HL-60 (cell line): ENCODE results near the gene NEGR1.
"Not testable (repeated sequence)": the region's sequence is repeated elsewhere in the genome, so short reads cannot be mapped to it uniquely, and the experiment has no call there.

Experiments used
- DNase-seq, 2 experiments: peaks; one replicate each; pipeline ENCODE4 v3.0.0-alpha.2; 2010 to 2020; ENCODE audit warnings: low read depth in 1 of 2, low spot score in 1 of 2
- H3K27ac ChIP-seq: fragments of 250-450 bp; sonication (Bioruptor Pico); replicated peaks from 2 replicates; pipeline ENCODE4 v1.5.1; 2020; ENCODE audit warnings: mild to moderate bottlenecking, moderate library complexity
- H3K27me3 ChIP-seq: fragments of 250-450 bp; sonication (Bioruptor Pico); 2 replicates; pipeline ENCODE4 v1.5.1; 2021; ENCODE audit warnings: mild to moderate bottlenecking, moderate library complexity; ENCODE audit not compliant: insufficient read depth, poor library complexity, severe bottlenecking
- H3K4me3 ChIP-seq: replicated peaks from 2 replicates; pipeline ENCODE4 v1.5.1; 2011; ENCODE audit warnings: mild to moderate bottlenecking, control low read depth, low read length; ENCODE audit not compliant: insufficient read depth
- CTCF ChIP-seq: IDR thresholded peaks from one replicate; pipeline ENCODE4 v1.5.1; 2011; ENCODE audit warnings: low read length, control low read depth, inconsistent platforms; ENCODE audit not compliant: insufficient read depth
- GABPA ChIP-seq: IDR thresholded peaks from 2 replicates; pipeline ENCODE4 v1.6.1; 2012; ENCODE audit warnings: low read depth
- POLR2AphosphoS5 ChIP-seq: IDR thresholded peaks from 2 replicates; pipeline ENCODE4 v1.6.1; 2012; ENCODE audit warnings: low read depth
- REST ChIP-seq: IDR thresholded peaks from 2 replicates; pipeline ENCODE4 v1.6.1; 2012; ENCODE audit warnings: low read depth; ENCODE audit not compliant: insufficient replicate concordance
- SPI1 ChIP-seq: IDR thresholded peaks from 2 replicates; pipeline ENCODE4 v1.6.1; 2012; ENCODE audit warnings: low read depth, mild to moderate bottlenecking, borderline replicate concordance

NEGR1 gene

GRCh38 chr1:71908303-71908702 is 374.0 kb downstream of the NEGR1 start:
- TF ChIP-seq SPI1 (no peak), CTCF (no peak), REST (no peak), POLR2AphosphoS5 (no peak), GABPA (no peak)
- no peaks in the 10 kb centered on the region for H3K27me3 ChIP-seq
- DNase-seq, result no peak
- no peak overlapping the region for H3K27ac ChIP-seq
- no peak overlapping the region for H3K4me3 ChIP-seq

GRCh38 chr1:71899881-71900280 is 382.5 kb downstream of the NEGR1 start:
- DNase-seq, result no peak
- Histone ChIP-seq H3K4me3 (no peak overlapping the region), H3K27ac (no peak overlapping the region), H3K27me3 (no peaks in the 10 kb centered on the region)
- no peak for TF ChIP-seq CTCF
- TF ChIP-seq REST, result no peak
- no peak for TF ChIP-seq POLR2AphosphoS5
- TF ChIP-seq GABPA, result no peak
- TF ChIP-seq SPI1, result no peak

GRCh38 chr1:71888166-71888565 is 394.2 kb downstream of the NEGR1 start:
- not testable (repeated sequence) for DNase-seq, H3K27ac ChIP-seq, H3K27me3 ChIP-seq, H3K4me3 ChIP-seq

- no peak for DNase-seq
- Histone ChIP-seq H3K4me3 (no peak overlapping the region), H3K27me3 (no peaks in the 10 kb centered on the region), H3K27ac (no peak overlapping the region)
- TF ChIP-seq GABPA (no peak), SPI1 (no peak), REST (no peak), POLR2AphosphoS5 (no peak), CTCF (no peak)
These were observed 397.2 kb downstream of the NEGR1 start for GRCh38 chr1:71885171-71885570.
